Measurements from ENCODE around the gene NDST1.

NDST1 gene

DNA sequence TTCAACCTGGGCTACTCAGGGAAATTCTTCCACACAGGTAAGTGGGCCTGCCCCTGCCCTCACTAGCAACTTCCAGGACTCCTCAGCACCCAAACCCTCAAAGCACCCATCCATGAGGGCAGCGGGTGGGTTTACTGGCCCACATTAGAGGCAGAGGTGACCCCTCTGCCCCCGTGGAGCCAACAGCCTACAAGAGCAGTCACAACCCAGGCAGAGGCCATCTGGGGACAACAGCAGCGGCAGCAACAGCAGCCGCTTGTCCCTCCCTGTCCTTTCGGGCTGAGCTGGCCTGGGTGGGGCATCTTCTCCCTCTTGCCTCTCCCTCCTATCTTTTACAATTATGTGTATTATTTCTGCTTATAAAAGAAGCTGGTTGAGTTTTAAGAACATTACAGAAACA is 25.1 kb downstream of the NDST1 start:
- no peak for DNase-seq (ENCODE audit: low spot score)
- CTCF ChIA-PET = interaction anchor here (0.9 to 1.3 kb wide), 2 partner anchors 9 to 43 kb away, joined by 3 read pairs; no protein-coding TSS in a partner anchor
- POLR2A ChIA-PET (ENCODE audit: low non-redundant PET) = no interaction called here
- H3K27ac ChIP-seq = no peak overlapping the region
- TF ChIP-seq, protein P1, sequence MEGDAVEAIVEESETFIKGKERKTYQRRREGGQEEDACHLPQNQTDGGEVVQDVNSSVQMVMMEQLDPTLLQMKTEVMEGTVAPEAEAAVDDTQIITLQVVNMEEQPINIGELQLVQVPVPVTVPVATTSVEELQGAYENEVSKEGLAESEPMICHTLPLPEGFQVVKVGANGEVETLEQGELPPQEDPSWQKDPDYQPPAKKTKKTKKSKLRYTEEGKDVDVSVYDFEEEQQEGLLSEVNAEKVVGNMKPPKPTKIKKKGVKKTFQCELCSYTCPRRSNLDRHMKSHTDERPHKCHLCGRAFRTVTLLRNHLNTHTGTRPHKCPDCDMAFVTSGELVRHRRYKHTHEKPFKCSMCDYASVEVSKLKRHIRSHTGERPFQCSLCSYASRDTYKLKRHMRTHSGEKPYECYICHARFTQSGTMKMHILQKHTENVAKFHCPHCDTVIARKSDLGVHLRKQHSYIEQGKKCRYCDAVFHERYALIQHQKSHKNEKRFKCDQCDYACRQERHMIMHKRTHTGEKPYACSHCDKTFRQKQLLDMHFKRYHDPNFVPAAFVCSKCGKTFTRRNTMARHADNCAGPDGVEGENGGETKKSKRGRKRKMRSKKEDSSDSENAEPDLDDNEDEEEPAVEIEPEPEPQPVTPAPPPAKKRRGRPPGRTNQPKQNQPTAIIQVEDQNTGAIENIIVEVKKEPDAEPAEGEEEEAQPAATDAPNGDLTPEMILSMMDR (conservative IDR thresholded peaks at IDR 0.05; ENCODE audit: low read depth) = no peak

DNA sequence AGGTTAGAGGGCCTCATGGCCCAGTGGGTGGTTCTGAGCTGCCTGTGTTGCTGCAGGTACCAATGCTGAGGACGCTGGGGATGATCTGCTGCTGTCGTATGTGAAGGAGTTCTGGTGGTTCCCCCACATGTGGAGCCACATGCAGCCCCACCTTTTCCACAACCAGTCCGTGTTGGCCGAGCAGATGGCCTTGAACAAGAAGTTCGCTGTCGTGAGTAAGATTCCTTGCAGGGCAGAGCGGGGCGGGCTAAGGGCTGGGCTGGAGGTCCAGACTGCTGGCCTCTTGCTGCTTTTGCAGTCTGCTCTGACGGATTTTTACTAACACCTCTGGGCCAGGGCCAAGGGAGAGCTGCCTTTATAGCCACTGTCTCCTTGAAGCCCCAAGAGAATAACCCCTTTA is 26.9 kb downstream of the NDST1 start:
- CTCF ChIA-PET = interaction anchor here (0.8 to 1.1 kb wide), 2 partner anchors 9 to 244 kb away, joined by 3 read pairs; partner anchors contain the start of gene SMIM3
- DNase-seq (ENCODE audit: low spot score) = no peak
- TF ChIP-seq, protein P1 (conservative IDR thresholded peaks at IDR 0.05; ENCODE audit: low read depth) = no peak

DNA sequence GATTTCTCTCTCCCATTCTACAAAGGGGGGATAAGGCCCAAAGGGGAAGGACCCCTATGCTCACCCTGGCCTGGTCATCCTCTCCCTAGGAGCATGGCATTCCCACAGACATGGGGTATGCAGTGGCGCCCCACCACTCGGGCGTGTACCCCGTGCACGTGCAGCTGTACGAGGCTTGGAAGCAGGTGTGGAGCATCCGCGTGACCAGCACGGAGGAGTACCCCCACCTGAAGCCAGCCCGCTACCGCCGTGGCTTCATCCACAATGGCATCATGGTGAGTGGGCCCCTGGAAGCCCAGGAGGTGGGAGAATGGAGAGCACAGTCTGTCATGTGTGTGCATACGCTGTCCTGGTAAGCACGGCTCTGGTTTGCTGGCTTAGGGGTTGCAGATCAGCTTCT is 27.7 kb downstream of the NDST1 start:
- no peak for DNase-seq (ENCODE audit: low spot score)
- TF ChIP-seq, protein P1 (conservative IDR thresholded peaks at IDR 0.05; ENCODE audit: low read depth) = no peak
- ChIA-PET POLR2A (ENCODE audit: low non-redundant PET) (no interaction called here), CTCF (interaction anchor here (1.1 kb wide), 2 partner anchors 9 to 243 kb away, joined by 3 to 4 read pairs; partner anchors contain the start of gene SMIM3)
- peak overlapping the region; percentile 5; the same call in 1 of the 2 replicates for H3K27ac ChIP-seq

More for the DNA sequence above, 26.9 kb downstream of the NDST1 start:
- POLR2A ChIA-PET (ENCODE audit: low non-redundant PET) = no interaction called here
- 0 out of 2 replicates have a peak overlapping the region, but pooled peaks have one; percentile 5 for H3K27ac ChIP-seq

DNA sequence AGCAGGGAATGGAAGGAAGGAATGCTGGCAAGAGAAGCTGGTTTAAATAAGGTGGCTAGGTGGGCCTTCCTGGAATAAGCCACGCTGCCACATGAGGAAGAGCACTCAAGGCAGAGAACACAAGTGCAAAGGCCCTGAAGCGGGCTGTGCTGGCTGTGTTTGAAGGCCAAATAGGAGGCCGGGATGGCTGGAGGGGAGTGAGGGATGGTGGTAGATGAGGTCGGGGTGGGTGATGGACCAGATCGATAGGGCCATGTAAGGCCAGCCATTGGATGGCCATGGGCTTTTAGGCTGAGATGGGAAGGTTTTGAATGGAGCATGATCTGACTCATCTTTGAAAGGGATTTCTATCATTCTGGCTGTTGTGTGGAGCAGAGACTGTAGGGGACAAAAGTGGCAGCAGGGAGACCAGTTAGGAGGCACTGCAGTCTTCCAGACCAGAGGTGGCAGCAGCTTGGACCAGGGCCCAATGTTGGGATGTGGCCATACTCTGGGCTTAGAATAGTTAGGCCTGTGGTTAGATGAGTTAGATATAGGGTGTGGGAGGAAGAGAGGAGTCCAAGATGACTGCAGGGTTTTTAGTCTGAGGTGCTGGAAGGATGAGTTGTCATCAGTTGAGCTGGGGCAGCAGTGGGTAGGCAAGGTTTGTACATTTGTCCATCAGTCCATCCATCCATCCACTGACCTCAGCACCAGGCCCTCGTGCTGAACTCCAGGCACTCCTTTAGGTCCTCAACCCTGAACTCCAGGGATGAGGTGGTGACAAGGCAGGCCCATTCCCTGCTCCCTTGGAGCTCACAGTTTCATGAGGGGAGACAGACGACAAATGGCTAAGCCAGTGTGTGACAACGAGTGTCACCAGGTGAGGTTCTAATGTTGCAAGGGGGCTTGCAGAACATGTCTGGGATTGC is 30.3 kb downstream of the NDST1 start:
- ChIA-PET CTCF (interaction anchor here (0.7 to 1.4 kb wide), 3 partner anchors 10 to 1677 kb away, joined by 3 to 5 read pairs (median 4); no protein-coding TSS in a partner anchor), POLR2A (ENCODE audit: low non-redundant PET) (interaction anchor here (0.7 kb wide), 1 partner anchor 124 kb away, joined by 3 read pairs; no protein-coding TSS in a partner anchor)
- DNase-seq (ENCODE audit: low spot score) = no peak
- TF ChIP-seq, protein P1 (conservative IDR thresholded peaks at IDR 0.05; ENCODE audit: low read depth) = no peak
- H3K27ac ChIP-seq = peak overlapping the region; percentile 22

DNA sequence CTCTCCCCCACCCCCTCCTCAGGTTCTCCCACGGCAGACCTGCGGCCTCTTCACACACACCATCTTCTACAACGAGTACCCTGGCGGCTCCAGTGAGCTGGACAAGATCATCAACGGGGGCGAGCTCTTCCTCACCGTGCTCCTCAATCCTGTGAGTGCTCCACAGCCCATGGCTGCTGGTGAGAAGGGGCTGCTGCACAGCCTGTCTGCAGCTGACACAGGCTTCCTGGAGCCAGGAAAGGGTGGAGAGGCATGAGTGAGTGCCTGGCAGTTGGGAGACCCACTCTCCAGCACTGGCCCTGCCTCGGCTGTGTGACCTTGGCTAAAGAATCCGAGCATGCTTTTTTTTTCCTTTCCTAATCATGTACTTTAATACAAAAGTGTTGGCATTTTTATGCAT is 31.3 kb downstream of the NDST1 start:
- CTCF ChIA-PET = interaction anchor here (1.4 kb wide), 1 partner anchor 80 kb away, joined by 5 read pairs; no protein-coding TSS in a partner anchor
- no peak for DNase-seq (ENCODE audit: low spot score)
- H3K27ac ChIP-seq = peak overlapping the region; percentile 22
- TF ChIP-seq, protein P1 (conservative IDR thresholded peaks at IDR 0.05; ENCODE audit: low read depth) = no peak
- POLR2A ChIA-PET (ENCODE audit: low non-redundant PET) = interaction anchor here (0.7 kb wide), 1 partner anchor 125 kb away, joined by 3 read pairs; no protein-coding TSS in a partner anchor

DNA sequence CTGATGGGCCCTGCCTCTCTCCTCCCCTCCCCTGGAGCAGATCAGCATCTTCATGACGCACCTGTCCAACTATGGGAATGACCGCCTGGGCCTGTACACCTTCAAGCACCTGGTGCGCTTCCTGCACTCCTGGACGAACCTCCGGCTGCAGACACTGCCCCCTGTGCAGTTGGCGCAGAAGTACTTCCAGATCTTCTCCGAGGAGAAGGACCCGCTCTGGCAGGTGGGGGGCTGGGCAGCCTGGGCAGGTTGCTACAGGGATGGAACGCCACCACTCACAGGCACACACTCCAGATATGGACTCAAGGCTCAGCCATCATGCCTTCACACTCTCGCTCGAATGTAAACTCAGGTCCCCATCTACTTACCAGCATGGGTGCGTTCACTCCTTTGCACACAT is 32.1 kb downstream of the NDST1 start:
- ChIA-PET POLR2A (ENCODE audit: low non-redundant PET) (no interaction called here), CTCF (no interaction called here)

More for the DNA sequence above, 32.1 kb downstream of the NDST1 start:
- no peak for DNase-seq (ENCODE audit: low spot score)
- TF ChIP-seq, protein P1 (conservative IDR thresholded peaks at IDR 0.05; ENCODE audit: low read depth) = no peak
- H3K27ac ChIP-seq = peak overlapping the region; percentile 71
